Activated naive CD8-positive, alpha-beta T cell (primary cell): ENCODE measurements around the gene PHLDA2.
A peak's percentile ranks its signal among the peaks of the same experiment; 100 is the strongest.

ENCODE experiments used
- H3K27ac Mint-ChIP-seq: one replicate; pipeline ENCODE4 v1.8.0; 2021; ENCODE audit warnings: mixed read lengths
- H3K27me3 Mint-ChIP-seq: one replicate; pipeline ENCODE4 v1.8.0; 2021; ENCODE audit warnings: mixed read lengths
- H3K36me3 Mint-ChIP-seq: one replicate; pipeline ENCODE4 v1.8.0; 2021; ENCODE audit warnings: mixed read lengths
- H3K4me1 Mint-ChIP-seq: one replicate; pipeline ENCODE4 v1.8.0; 2021; ENCODE audit warnings: low read depth, mixed read lengths
- H3K4me3 Mint-ChIP-seq: one replicate; pipeline ENCODE4 v1.8.0; 2021; ENCODE audit warnings: mild to moderate bottlenecking, mixed read lengths
- H3K9me3 Mint-ChIP-seq: one replicate; pipeline ENCODE4 v1.8.0; 2021; ENCODE audit warnings: low read depth, mixed read lengths

The PHLDA2 gene

GRCh38 chr11:2952290-2952689 is 23.1 kb upstream of the PHLDA2 start:
- peak overlapping the region; percentile 75 for H3K27ac Mint-ChIP-seq
- H3K36me3 Mint-ChIP-seq, result peaks cover 11% of the 10 kb centered on the region
- H3K9me3 Mint-ChIP-seq, result no peaks in the 10 kb centered on the region
- H3K27me3 Mint-ChIP-seq, result no peaks in the 10 kb centered on the region
- no peak overlapping the region for H3K4me3 Mint-ChIP-seq
- H3K4me1 Mint-ChIP-seq, result peaks cover 33% of the 10 kb centered on the region

GRCh38 chr11:2951231-2952110 is 22.3 kb upstream of the PHLDA2 start:
- Mint-ChIP-seq H3K4me1 (peaks cover 41% of the 10 kb centered on the region), H3K36me3 (peaks cover 9% of the 10 kb centered on the region), H3K9me3 (no peaks in the 10 kb centered on the region), H3K27me3 (no peaks in the 10 kb centered on the region), H3K4me3 (no peak overlapping the region), H3K27ac (peak overlapping the region; percentile 79)

DNA sequence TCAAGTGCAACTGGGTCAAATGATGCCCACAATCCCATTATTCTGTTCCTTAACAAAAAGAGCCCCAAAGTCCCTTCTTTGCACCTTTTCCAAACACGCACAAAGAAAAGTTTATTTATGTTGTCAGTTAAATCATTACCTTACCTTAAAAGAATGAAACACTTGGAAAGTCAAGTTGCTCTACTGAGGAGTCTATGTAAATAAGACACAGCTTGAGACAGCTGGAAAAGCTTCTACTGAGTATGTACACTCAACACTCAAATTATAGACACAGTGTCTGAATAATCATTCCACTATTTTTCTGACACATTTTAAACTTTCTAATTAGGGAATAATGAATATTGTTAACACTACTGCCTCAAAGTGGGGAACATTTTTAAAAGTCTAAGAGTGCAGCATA is 21.6 kb upstream of the PHLDA2 start:
- peak overlapping the region; percentile 79 for H3K27ac Mint-ChIP-seq
- no peak overlapping the region for H3K4me3 Mint-ChIP-seq
- no peaks in the 10 kb centered on the region for H3K9me3 Mint-ChIP-seq
- peaks cover 12% of the 10 kb centered on the region for H3K36me3 Mint-ChIP-seq
- peaks cover 47% of the 10 kb centered on the region for H3K4me1 Mint-ChIP-seq
- H3K27me3 Mint-ChIP-seq, result no peaks in the 10 kb centered on the region

- no peak overlapping the region for H3K4me3 Mint-ChIP-seq
- no peaks in the 10 kb centered on the region for H3K9me3 Mint-ChIP-seq
- H3K27ac Mint-ChIP-seq, result peak overlapping the region; percentile 80
- H3K4me1 Mint-ChIP-seq, result peaks cover 56% of the 10 kb centered on the region
- no peaks in the 10 kb centered on the region for H3K27me3 Mint-ChIP-seq
- peaks cover 12% of the 10 kb centered on the region for H3K36me3 Mint-ChIP-seq
These were observed 20.7 kb upstream of the PHLDA2 start for GRCh38 chr11:2949920-2950319.

GRCh38 chr11:2947744-2948143 is 18.5 kb upstream of the PHLDA2 start:
- H3K27ac Mint-ChIP-seq, result peak overlapping the region; percentile 68
- H3K9me3 Mint-ChIP-seq, result no peaks in the 10 kb centered on the region
- peaks cover 66% of the 10 kb centered on the region for H3K4me1 Mint-ChIP-seq
- H3K36me3 Mint-ChIP-seq, result peaks cover 12% of the 10 kb centered on the region
- no peak overlapping the region for H3K4me3 Mint-ChIP-seq
- no peaks in the 10 kb centered on the region for H3K27me3 Mint-ChIP-seq

- peak overlapping the region; percentile 10 for H3K4me3 Mint-ChIP-seq
- H3K9me3 Mint-ChIP-seq, result no peaks in the 10 kb centered on the region
- H3K4me1 Mint-ChIP-seq, result peaks cover 52% of the 10 kb centered on the region
- peaks cover 9% of the 10 kb centered on the region for H3K36me3 Mint-ChIP-seq
- H3K27ac Mint-ChIP-seq, result peak overlapping the region; percentile 35
- H3K27me3 Mint-ChIP-seq, result no peaks in the 10 kb centered on the region
These were observed 16.6 kb upstream of the PHLDA2 start for GRCh38 chr11:2945757-2946287.

DNA sequence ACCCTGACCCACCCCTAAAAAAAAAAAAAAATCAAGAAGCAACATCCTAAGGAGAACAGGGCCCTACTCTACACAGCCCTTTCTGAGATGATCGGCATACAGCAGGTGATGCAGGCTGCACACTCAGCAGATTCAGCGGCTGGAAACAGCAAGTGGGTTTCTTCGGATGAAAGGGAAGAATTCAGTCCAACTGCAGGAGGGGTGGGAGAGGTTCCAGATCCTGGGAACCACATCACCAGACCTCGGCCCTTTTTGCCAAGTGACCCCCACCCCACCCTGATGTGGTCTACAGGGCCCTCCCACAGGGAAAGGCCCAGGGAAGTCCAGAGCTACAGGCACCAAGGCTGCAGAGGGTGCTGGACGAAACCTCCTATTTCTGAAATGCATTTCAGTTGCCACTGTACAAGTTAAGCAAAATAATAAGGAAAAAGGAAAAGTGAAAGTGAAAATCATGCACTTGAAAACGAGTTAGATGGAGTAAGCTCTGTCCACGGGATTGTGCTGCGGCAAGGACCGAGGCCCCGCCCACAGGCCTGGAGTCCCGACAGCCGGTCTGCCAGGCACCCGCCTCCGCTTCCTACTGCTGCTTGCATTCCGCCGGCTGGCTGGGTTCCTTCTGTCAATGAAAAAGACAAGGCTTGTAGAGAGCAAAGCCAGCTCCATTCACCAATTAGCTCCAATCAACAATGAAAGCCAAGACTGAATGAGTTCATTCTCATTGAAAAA is 16.0 kb upstream of the PHLDA2 start:
- H3K4me3 Mint-ChIP-seq, result peak overlapping the region; percentile 10

GRCh38 chr11:2944530-2944929 is 15.3 kb upstream of the PHLDA2 start:
- H3K27me3 Mint-ChIP-seq, result no peaks in the 10 kb centered on the region
- no peak overlapping the region for H3K4me3 Mint-ChIP-seq
- no peaks in the 10 kb centered on the region for H3K9me3 Mint-ChIP-seq
- H3K36me3 Mint-ChIP-seq, result peaks cover 6% of the 10 kb centered on the region
- peak overlapping the region; percentile 70 for H3K27ac Mint-ChIP-seq
- H3K4me1 Mint-ChIP-seq, result peaks cover 53% of the 10 kb centered on the region

More for the DNA sequence above, 16.0 kb upstream of the PHLDA2 start:
- H3K9me3 Mint-ChIP-seq, result no peaks in the 10 kb centered on the region
- H3K27ac Mint-ChIP-seq, result peak overlapping the region; percentile 35
- H3K4me1 Mint-ChIP-seq, result peaks cover 51% of the 10 kb centered on the region
- H3K36me3 Mint-ChIP-seq, result peaks cover 8% of the 10 kb centered on the region
- H3K27me3 Mint-ChIP-seq, result no peaks in the 10 kb centered on the region

- peak overlapping the region; percentile 54 for H3K27ac Mint-ChIP-seq
- H3K27me3 Mint-ChIP-seq, result no peaks in the 10 kb centered on the region
- peaks cover 3% of the 10 kb centered on the region for H3K36me3 Mint-ChIP-seq
- peaks cover 47% of the 10 kb centered on the region for H3K4me1 Mint-ChIP-seq
- no peak overlapping the region for H3K4me3 Mint-ChIP-seq
- peaks cover 1% of the 10 kb centered on the region for H3K9me3 Mint-ChIP-seq
These were observed 14.5 kb upstream of the PHLDA2 start for GRCh38 chr11:2943711-2944118.

GRCh38 chr11:2942872-2943710 is 13.9 kb upstream of the PHLDA2 start:
- H3K4me3 Mint-ChIP-seq, result no peak overlapping the region
- H3K27ac Mint-ChIP-seq, result peak overlapping the region; percentile 54
- H3K4me1 Mint-ChIP-seq, result peaks cover 47% of the 10 kb centered on the region

GRCh38 chr11:2942447-2942846 is 13.2 kb upstream of the PHLDA2 start:
- no peaks in the 10 kb centered on the region for H3K27me3 Mint-ChIP-seq
- peaks cover 12% of the 10 kb centered on the region for H3K36me3 Mint-ChIP-seq
- H3K4me3 Mint-ChIP-seq, result no peak overlapping the region
- no peak overlapping the region for H3K27ac Mint-ChIP-seq
- peaks cover 7% of the 10 kb centered on the region for H3K9me3 Mint-ChIP-seq
- peaks cover 42% of the 10 kb centered on the region for H3K4me1 Mint-ChIP-seq

More at GRCh38 chr11:2942872-2943710, 13.9 kb upstream of the PHLDA2 start:
- H3K36me3 Mint-ChIP-seq, result peaks cover 9% of the 10 kb centered on the region
- peaks cover 7% of the 10 kb centered on the region for H3K9me3 Mint-ChIP-seq
- no peaks in the 10 kb centered on the region for H3K27me3 Mint-ChIP-seq

DNA sequence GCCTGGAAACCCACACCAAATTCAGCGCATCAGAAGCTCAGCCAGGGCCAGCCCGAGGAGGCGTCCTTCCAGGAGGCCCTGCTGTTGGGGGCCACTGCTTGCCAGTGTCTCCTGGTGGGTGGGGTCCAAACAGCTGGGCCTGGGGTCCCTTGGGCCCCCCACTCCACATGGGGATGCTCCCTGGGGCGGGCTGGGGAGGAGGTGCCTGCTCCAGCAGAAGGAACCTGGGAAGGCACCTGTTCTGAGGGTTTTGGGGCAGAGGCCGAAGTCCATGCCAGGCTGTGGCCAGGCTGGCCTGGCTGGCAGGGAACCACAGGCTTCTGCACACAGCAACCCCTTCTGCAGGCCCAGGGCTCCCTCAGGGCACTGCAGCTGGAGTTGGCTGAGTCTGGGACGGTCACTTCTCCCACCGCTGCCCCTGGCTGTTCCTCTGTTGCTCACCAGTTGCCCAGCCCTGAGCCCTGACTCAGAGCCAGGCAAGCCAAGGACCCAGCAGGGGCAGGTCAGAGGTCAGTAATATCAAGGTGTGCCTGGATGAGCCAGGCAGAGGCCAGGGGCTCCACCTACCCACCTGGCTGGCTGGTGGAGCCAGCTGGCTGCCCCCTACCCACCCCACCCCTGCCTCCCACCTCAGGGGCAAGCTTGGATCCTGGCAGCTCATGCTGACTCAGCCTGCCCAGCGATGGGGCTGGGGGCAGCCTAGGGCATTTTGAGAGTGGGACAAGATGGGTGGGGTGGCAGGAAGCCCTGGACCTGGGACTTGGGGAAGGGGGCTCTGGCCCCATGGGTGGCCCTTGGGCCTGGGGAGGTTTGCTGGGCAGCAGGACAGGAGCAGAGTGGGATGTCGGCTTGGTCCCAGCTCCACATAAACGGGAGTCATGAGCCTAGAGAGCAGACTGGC is 12.0 kb upstream of the PHLDA2 start:
- no peak overlapping the region for H3K27ac Mint-ChIP-seq
- H3K4me3 Mint-ChIP-seq, result no peak overlapping the region
- H3K36me3 Mint-ChIP-seq, result peaks cover 13% of the 10 kb centered on the region
- peaks cover 30% of the 10 kb centered on the region for H3K4me1 Mint-ChIP-seq
- H3K9me3 Mint-ChIP-seq, result peaks cover 7% of the 10 kb centered on the region
- H3K27me3 Mint-ChIP-seq, result no peaks in the 10 kb centered on the region

DNA sequence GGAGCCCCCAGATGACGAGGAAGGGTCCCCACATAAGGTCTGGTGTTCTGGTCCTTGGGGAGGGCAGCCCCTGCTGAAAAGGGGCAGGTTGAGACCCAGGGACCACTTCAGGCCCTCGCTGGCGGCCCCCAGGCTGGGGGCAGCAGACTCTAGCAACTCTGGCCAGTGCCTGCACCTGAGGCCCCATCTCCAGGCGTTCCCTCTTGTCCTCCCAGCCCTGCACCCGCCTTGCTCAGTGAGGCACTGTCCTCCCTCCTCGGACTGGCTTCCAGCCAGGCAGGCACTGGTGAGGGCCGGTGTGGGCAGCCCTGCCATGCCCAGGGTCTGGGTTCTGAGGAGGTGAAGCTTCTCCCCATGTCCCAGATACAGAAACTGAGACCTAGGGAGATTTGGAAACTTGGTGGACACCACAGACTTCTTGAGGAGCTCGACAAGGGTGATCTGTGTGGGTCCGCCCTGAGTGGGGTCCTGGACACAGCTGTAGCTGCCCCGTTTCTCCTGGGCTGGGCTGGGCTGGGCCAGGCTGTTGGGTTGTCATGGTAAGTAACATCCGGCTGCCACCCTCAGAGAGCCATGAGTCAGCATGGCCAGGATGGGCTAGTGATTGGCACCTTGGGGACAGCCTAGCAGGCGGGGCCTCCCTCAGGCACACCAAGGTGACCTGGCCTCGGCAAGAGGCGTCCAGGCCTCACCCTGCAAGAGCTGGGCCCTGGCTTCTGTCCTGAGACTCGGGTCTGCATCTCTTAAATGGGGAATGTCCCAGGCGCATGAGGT is 11.1 kb upstream of the PHLDA2 start:
- no peaks in the 10 kb centered on the region for H3K27me3 Mint-ChIP-seq
- peaks cover 7% of the 10 kb centered on the region for H3K9me3 Mint-ChIP-seq
- H3K4me1 Mint-ChIP-seq, result peaks cover 21% of the 10 kb centered on the region
- H3K27ac Mint-ChIP-seq, result peak overlapping the region; percentile 34
- H3K4me3 Mint-ChIP-seq, result no peak overlapping the region
- H3K36me3 Mint-ChIP-seq, result peaks cover 11% of the 10 kb centered on the region
